Right atrium auricular region (tissue), 2 donors: Measurements from ENCODE around the gene GJB5. TPM values are rescaled to one million over a fixed set of nuclear protein-coding genes. Genes with fewer than 3 reads are reported as not detected.
"Not testable (repeated sequence)": the region's sequence is repeated elsewhere in the genome, so short reads cannot be mapped to it uniquely, and the experiment has no call there.

ENCODE experiments used
- DNase-seq: peaks from one replicate; pipeline ENCODE4 v3.0.0-alpha.2; 2019; ENCODE audit warnings: low spot score
- H3K27ac ChIP-seq, 2 donors: fragments of 200-600 bp; sonication (generic); 1 replicate in 1 of 2; 2 replicates in 1 of 2; pipeline ENCODE4 v1.5.1; 2016 to 2019
- H3K27me3 ChIP-seq, 2 donors: fragments of 200-600 bp; sonication (generic); one replicate each; pipeline versions ENCODE4 v1.5.1 to v1.6.0; 2017 to 2019
- H3K36me3 ChIP-seq: fragments of 200-600 bp; sonication (generic); one replicate; pipeline ENCODE4 v1.5.1; 2016
- H3K4me1 ChIP-seq, 2 donors: fragments of 200-600 bp; sonication (generic); one replicate each; pipeline versions ENCODE4 v1.5.1 to v1.6.0; 2017 to 2019
- H3K4me3 ChIP-seq, 2 donors: fragments of 200-600 bp; sonication (generic); 1 replicate in 1 of 2; 2 replicates in 1 of 2; pipeline ENCODE4 v1.5.1; 2017 to 2019; ENCODE audit warnings: mild to moderate bottlenecking in 1 of 2, moderate library complexity in 1 of 2
- H3K9me3 ChIP-seq, 2 donors: fragments of 200-600 bp; sonication (generic); one replicate each; pipeline ENCODE4 v1.5.1; 2019
- CTCF ChIP-seq, 2 donors: fragments of 200-600 bp; sonication (generic); IDR thresholded peaks; one replicate each; pipeline ENCODE4 v1.5.1; 2019; ENCODE audit warnings: antibody characterized with exemption in 2 of 2
- total RNA-seq, 2 donors: library from RNA; depleted of rRNA; stranded (reverse); fragments of >200 nt; gene quantifications; one replicate each; pipeline ENCODE4 v1.1.0, GENCODE V29; 2016

The GJB5 gene
- total RNA-seq, 2 donors from 2014 or later = not detected

GRCh38 chr1:34721646-34722355, 33.0 kb upstream of the GJB5 start:
- Histone ChIP-seq H3K4me1 (no peaks in the 10 kb centered on the region), H3K27ac (no peak overlapping the region), H3K36me3 (no peaks in the 10 kb centered on the region), H3K4me3 (no peak overlapping the region), H3K27me3 (no peaks in the 10 kb centered on the region), H3K9me3 (no peaks in the 10 kb centered on the region)
- DNase-seq = no peak
- no peak for TF ChIP-seq CTCF (IDR thresholded peaks at IDR 0.05)

GRCh38 chr1:34726861-34727260, 28.0 kb upstream of the GJB5 start:
- Histone ChIP-seq H3K36me3 (no peaks in the 10 kb centered on the region), H3K4me1 (no peaks in the 10 kb centered on the region), H3K27ac (no peak overlapping the region), H3K27me3 (no peaks in the 10 kb centered on the region), H3K4me3 (no peak overlapping the region), H3K9me3 (no peaks in the 10 kb centered on the region)
- no peak for DNase-seq
- no peak for TF ChIP-seq CTCF (IDR thresholded peaks at IDR 0.05)

GRCh38 chr1:34730485-34730884, 24.4 kb upstream of the GJB5 start:
- H3K4me1 ChIP-seq = no peaks in the 10 kb centered on the region
- H3K27ac ChIP-seq = no peak overlapping the region
- DNase-seq = no peak
- H3K36me3 ChIP-seq = no peaks in the 10 kb centered on the region
- no peaks in the 10 kb centered on the region for H3K27me3 ChIP-seq
- no peaks in the 10 kb centered on the region for H3K9me3 ChIP-seq
- H3K4me3 ChIP-seq = no peak overlapping the region
- no peak for TF ChIP-seq CTCF (IDR thresholded peaks at IDR 0.05)

- not testable (repeated sequence) for H3K9me3 ChIP-seq, H3K27me3 ChIP-seq, H3K4me1 ChIP-seq, DNase-seq, H3K36me3 ChIP-seq, H3K27ac ChIP-seq, H3K4me3 ChIP-seq
These were observed 22.0 kb upstream of the GJB5 start for GRCh38 chr1:34732831-34733230.

GRCh38 chr1:34736692-34737091, 18.2 kb upstream of the GJB5 start:
- DNase-seq = no peak
- no peaks in the 10 kb centered on the region for H3K9me3 ChIP-seq
- no peak overlapping the region for H3K4me3 ChIP-seq
- H3K36me3 ChIP-seq = no peaks in the 10 kb centered on the region
- no peak for TF ChIP-seq CTCF (IDR thresholded peaks at IDR 0.05)
- no peaks in the 10 kb centered on the region for H3K4me1 ChIP-seq
- no peak overlapping the region for H3K27ac ChIP-seq
- no peaks in the 10 kb centered on the region for H3K27me3 ChIP-seq

GRCh38 chr1:34737236-34737635, 17.6 kb upstream of the GJB5 start:
- H3K9me3 ChIP-seq, H3K4me3 ChIP-seq, H3K4me1 ChIP-seq, DNase-seq, H3K36me3 ChIP-seq, H3K27me3 ChIP-seq, H3K27ac ChIP-seq: not testable (repeated sequence)

- DNase-seq = no peak
- Histone ChIP-seq H3K4me1 (no peaks in the 10 kb centered on the region), H3K9me3 (no peaks in the 10 kb centered on the region), H3K27me3 (no peaks in the 10 kb centered on the region), H3K4me3 (no peak overlapping the region), H3K27ac (no peak overlapping the region), H3K36me3 (no peaks in the 10 kb centered on the region)
- TF ChIP-seq CTCF (IDR thresholded peaks at IDR 0.05) = no peak
These were observed 15.2 kb upstream of the GJB5 start for GRCh38 chr1:34739613-34740012.
